Ovary (tissue), 9 donors: ENCODE measurements around the gene CLASP1. TPM values are rescaled to one million over a fixed set of nuclear protein-coding genes. Genes with fewer than 3 reads are reported as not detected.

Experiments used
- DNase-seq, 5 donors: peaks; one replicate each; pipeline ENCODE4 v3.0.0-alpha.2; 2019 to 2020
- H3K27ac ChIP-seq, 2 donors: fragments of 200-600 bp; one replicate each; pipeline versions ENCODE4 v1.5.1 to v1.8.0; 2019 to 2022
- H3K27me3 ChIP-seq: fragments of 200-600 bp; one replicate; pipeline ENCODE4 v1.8.0; 2022
- H3K36me3 ChIP-seq: fragments of 200-600 bp; sonication (generic); one replicate; pipeline ENCODE4 v1.5.1; 2019
- H3K4me1 ChIP-seq: one replicate; pipeline ENCODE4 v1.8.1; 2013; ENCODE audit warnings: mild to moderate bottlenecking, moderate library complexity; ENCODE audit not compliant: insufficient read depth
- H3K4me3 ChIP-seq: fragments of 200-600 bp; sonication (generic); one replicate; pipeline ENCODE4 v1.5.1; 2017
- H3K9me3 ChIP-seq, 2 donors: fragments of 200-600 bp in 1 of 2; sonication (generic) in 1 of 2; one replicate each; pipeline versions ENCODE4 v1.5.1 to v1.8.1; 2013 to 2019; ENCODE audit warnings: mild to moderate bottlenecking in 1 of 2, moderate library complexity in 1 of 2
- CTCF ChIP-seq, 3 donors: fragments of 450-650 bp in 2 of 3; fragments of 200-600 bp in 1 of 3; IDR thresholded peaks; one replicate each; pipeline versions ENCODE4 v1.5.1 to v1.8.0; 2016 to 2022; ENCODE audit warnings: antibody characterized with exemption in 3 of 3, mild to moderate bottlenecking in 1 of 3
- EP300 ChIP-seq: sonication (generic); formaldehyde crosslinking; IDR thresholded peaks from one replicate; pipeline ENCODE4 v1.6.1; 2017; ENCODE audit warnings: antibody characterized with exemption
- POLR2A ChIP-seq: fragments of 450-650 bp; IDR thresholded peaks from one replicate; pipeline ENCODE4 v1.6.1; 2017; ENCODE audit warnings: antibody characterized with exemption, mild to moderate bottlenecking, moderate library complexity
- WGBS, 3 donors: extraction: QIAGEN DNeasy Blood & Tissue Kit in 1 of 3; methylation state at CpG; one replicate each; pipeline versions ENCODE4 v1.1.5 to v1.1.7; 2013 to 2017; 5-methylcytosine and 5-hydroxymethylcytosine counted together
- intact Hi-C, 4 donors: fragments of 100-400 bp; cut with DNase I; formaldehyde crosslinking; loops; one replicate each; pipeline versions ENCODE4 v1.11.0 to v1.15.1; 2022 to 2023
- polyA plus RNA-seq, 2 donors: library from polyadenylated mRNA; stranded (reverse); fragments of 200-250 nt in 1 of 2; fragments of 350-450 nt in 1 of 2; fragmentation: Illumina TruSeq in 1 of 2; extraction: RNeasy Lipid Tissue Mini Kit (QIAGEN cat#74804) in 1 of 2; gene quantifications; one replicate each; pipeline ENCODE4 v1.2.3, GENCODE V29; 2013 to 2014
- total RNA-seq, 7 donors: library from RNA; depleted of rRNA in 2 of 7; stranded (reverse); fragments of >200 nt in 2 of 7; fragmentation: NEBNext Ultra II Directional in 3 of 7; extraction: Animal tissue kit (Norgen Biotek cat#: 25700) in 3 of 7; gene quantifications; one replicate each; pipeline versions ENCODE4 v1.1.0 to v1.2.4, GENCODE V29; 2016 to 2023
- donor health status: DM: no; HTN: no; CAD: no; lungs with moderate emphysema.
- donor health status: DM: no; HTN: no; CAD: no.
- donor health status: Bipolar disorder and iron deficiency.
- donor health status: DM: yes; HTN: yes; CAD: no.
- donor health status: DM: no; HTN: no; CAD: no.
- donor health status: DM: yes; HTN: yes; CAD: no.

Gene CLASP1
- total and polyA plus RNA-seq, 9 donors, result 15.8 to 58.7 (median 47.9) TPM

GRCh38 chr2:121363632-121364420 is 285.4 kb downstream of the CLASP1 start:
- no peaks in the 10 kb centered on the region for H3K27me3 ChIP-seq
- H3K9me3 ChIP-seq, result no peaks in the 10 kb centered on the region
- no peak for TF ChIP-seq POLR2A
- TF ChIP-seq EP300, result no peak
- no peak for TF ChIP-seq CTCF (IDR thresholded peaks at IDR 0.05)
- no peaks in the 10 kb centered on the region for H3K36me3 ChIP-seq
- whole genome bisulfite sequencing, 3 donors, result 35 to 37% (median 36%) methylated on average over 5 of the region's 5 CpGs
- no peak overlapping the region for H3K27ac ChIP-seq
- DNase-seq, result no peak
- intact Hi-C loops, result no loop called here
- H3K4me3 ChIP-seq, result no peak overlapping the region
- no peaks in the 10 kb centered on the region for H3K4me1 ChIP-seq

- H3K4me3 ChIP-seq, result no peak overlapping the region
- intact Hi-C loops, result no loop called here
- no peak for TF ChIP-seq POLR2A
- no peak for TF ChIP-seq CTCF (IDR thresholded peaks at IDR 0.05)
- no peak for TF ChIP-seq EP300
- H3K9me3 ChIP-seq, result no peaks in the 10 kb centered on the region
- DNase-seq, result no peak
- H3K27ac ChIP-seq, result no peak overlapping the region
- H3K27me3 ChIP-seq, result no peaks in the 10 kb centered on the region
- H3K4me1 ChIP-seq, result no peaks in the 10 kb centered on the region
- WGBS, 3 donors, result 58 to 63% (median 63%) methylated on average over 4 of the region's 4 CpGs
- no peaks in the 10 kb centered on the region for H3K36me3 ChIP-seq
Observed at GRCh38 chr2:121362774-121363173, 286.5 kb downstream of the CLASP1 start.

GRCh38 chr2:121362226-121362625 is 287.0 kb downstream of the CLASP1 start:
- Histone ChIP-seq H3K36me3 (no peaks in the 10 kb centered on the region), H3K27me3 (no peaks in the 10 kb centered on the region), H3K27ac (no peak overlapping the region), H3K9me3 (no peaks in the 10 kb centered on the region), H3K4me1 (no peaks in the 10 kb centered on the region), H3K4me3 (no peak overlapping the region)
- TF ChIP-seq CTCF (IDR thresholded peaks at IDR 0.05), result no peak
- no peak for TF ChIP-seq POLR2A
- no peak for TF ChIP-seq EP300
- DNase-seq, result no peak
- intact Hi-C loops, result no loop called here
- WGBS, 3 donors, result 52 to 79% (median 70%) methylated on average over 1 of the region's 1 CpG

GRCh38 chr2:121360566-121361300 is 288.5 kb downstream of the CLASP1 start:
- H3K27me3 ChIP-seq, result no peaks in the 10 kb centered on the region
- WGBS, 3 donors, result 52 to 58% (median 56%) methylated on average over 8 of the region's 8 CpGs
- DNase-seq, result no peak
- H3K4me1 ChIP-seq, result no peaks in the 10 kb centered on the region
- no peaks in the 10 kb centered on the region for H3K9me3 ChIP-seq
- intact Hi-C loops, result no loop called here
- TF ChIP-seq EP300, result no peak
- no peak for TF ChIP-seq POLR2A
- no peak for TF ChIP-seq CTCF (IDR thresholded peaks at IDR 0.05)
- no peak overlapping the region for H3K27ac ChIP-seq
- H3K4me3 ChIP-seq, result no peak overlapping the region
- no peaks in the 10 kb centered on the region for H3K36me3 ChIP-seq
